ENCODE results near the gene REM2. TPM values are rescaled to one million over a fixed set of nuclear protein-coding genes. Genes with fewer than 3 reads are reported as not detected.
"Not testable (repeated sequence)": the region's sequence is repeated elsewhere in the genome, so short reads cannot be mapped to it uniquely, and the experiment has no call there.

The REM2 gene
- total RNA-seq, 1 donor from 2014 or later: 0.79 TPM

GRCh38 chr14:22910916-22911315 lies 27.9 kb downstream of the REM2 start:
- no peak for DNase-seq (ENCODE audit: low read depth)
- Histone ChIP-seq H4K20me1 (ENCODE audit: insufficient read depth, low read length) (peaks cover 10% of the 10 kb centered on the region), H3K27me3 (ENCODE audit: insufficient read depth, low read length) (no peaks in the 10 kb centered on the region), H3K4me2 (ENCODE audit: low read length) (no peak overlapping the region), H3K4me1 (ENCODE audit: insufficient read depth, low read length) (no peaks in the 10 kb centered on the region), H2AFZ (ENCODE audit: low read depth, low read length) (no peak overlapping the region), H3K79me2 (ENCODE audit: insufficient read depth, low read length) (peaks cover 49% of the 10 kb centered on the region), H3K4me3 (ENCODE audit: insufficient read depth, low read depth, low read length) (no peak overlapping the region), H3K36me3 (ENCODE audit: insufficient read depth, low read length) (peaks cover 21% of the 10 kb centered on the region), H3K9ac (ENCODE audit: low read length) (no peak overlapping the region), H3K27ac (ENCODE audit: low read depth, low read length) (no peak overlapping the region), H3K9me3 (ENCODE audit: insufficient read depth, low read depth, low read length) (no peaks in the 10 kb centered on the region)
- H3K9me3 Mint-ChIP-seq (ENCODE audit: unreplicated experiment): no peaks in the 10 kb centered on the region
- no peak for FAIRE-seq
- H3K4me3 Mint-ChIP-seq (ENCODE audit: unreplicated experiment): no peak overlapping the region
- H3K4me1 Mint-ChIP-seq (ENCODE audit: low read depth, unreplicated experiment): no peaks in the 10 kb centered on the region
- H3K27ac Mint-ChIP-seq (ENCODE audit: unreplicated experiment): no peak overlapping the region
- no peak for TF ChIP-seq CTCF (IDR thresholded peaks at IDR 0.05; ENCODE audit: insufficient read depth, low read depth, low read length)
- no peak for TF ChIP-seq EZH2 (IDR thresholded peaks at IDR 0.05; ENCODE audit: insufficient read depth, low read length)
- H3K36me3 Mint-ChIP-seq (ENCODE audit: low read depth, unreplicated experiment): peaks cover 8% of the 10 kb centered on the region
- no peaks in the 10 kb centered on the region for H3K27me3 Mint-ChIP-seq (ENCODE audit: low read depth, unreplicated experiment)

GRCh38 chr14:22914836-22915235 lies 31.8 kb downstream of the REM2 start:
- H3K27me3 Mint-ChIP-seq (ENCODE audit: low read depth, unreplicated experiment); FAIRE-seq; H3K9ac ChIP-seq (ENCODE audit: low read length); H3K9me3 ChIP-seq (ENCODE audit: insufficient read depth, low read depth, low read length); H3K27me3 ChIP-seq (ENCODE audit: insufficient read depth, low read length); H3K4me1 ChIP-seq (ENCODE audit: insufficient read depth, low read length); H3K4me3 ChIP-seq (ENCODE audit: insufficient read depth, low read depth, low read length); H4K20me1 ChIP-seq (ENCODE audit: insufficient read depth, low read length); H3K27ac ChIP-seq (ENCODE audit: low read depth, low read length); H3K4me2 ChIP-seq (ENCODE audit: low read length); H3K36me3 Mint-ChIP-seq (ENCODE audit: low read depth, unreplicated experiment); H3K4me3 Mint-ChIP-seq (ENCODE audit: unreplicated experiment); H3K36me3 ChIP-seq (ENCODE audit: insufficient read depth, low read length); H3K9me3 Mint-ChIP-seq (ENCODE audit: unreplicated experiment); H2AFZ ChIP-seq (ENCODE audit: low read depth, low read length); H3K27ac Mint-ChIP-seq (ENCODE audit: unreplicated experiment); DNase-seq (ENCODE audit: low read depth): not testable (repeated sequence)
- peaks cover 11% of the 10 kb centered on the region for H3K4me1 Mint-ChIP-seq (ENCODE audit: low read depth, unreplicated experiment)
- H3K79me2 ChIP-seq (ENCODE audit: insufficient read depth, low read length): peaks cover 67% of the 10 kb centered on the region

GRCh38 chr14:22915886-22916521 lies 33.0 kb downstream of the REM2 start:
- no peak for TF ChIP-seq CTCF (IDR thresholded peaks at IDR 0.05; ENCODE audit: insufficient read depth, low read depth, low read length)
- no peak for TF ChIP-seq EZH2 (IDR thresholded peaks at IDR 0.05; ENCODE audit: insufficient read depth, low read length)
- H3K79me2 ChIP-seq (ENCODE audit: insufficient read depth, low read length): peaks cover 63% of the 10 kb centered on the region
- Mint-ChIP-seq H3K36me3 (ENCODE audit: low read depth, unreplicated experiment) (peaks cover 9% of the 10 kb centered on the region), H3K27ac (ENCODE audit: unreplicated experiment) (no peak overlapping the region), H3K4me3 (ENCODE audit: unreplicated experiment) (no peak overlapping the region), H3K27me3 (ENCODE audit: low read depth, unreplicated experiment) (no peaks in the 10 kb centered on the region), H3K9me3 (ENCODE audit: unreplicated experiment) (no peaks in the 10 kb centered on the region), H3K4me1 (ENCODE audit: low read depth, unreplicated experiment) (peaks cover 11% of the 10 kb centered on the region)
- H3K9ac ChIP-seq (ENCODE audit: low read length): no peak overlapping the region
- no peaks in the 10 kb centered on the region for H3K27me3 ChIP-seq (ENCODE audit: insufficient read depth, low read length)
- DNase-seq (ENCODE audit: low read depth) (no peak), FAIRE-seq (no peak)
- H3K4me2 ChIP-seq (ENCODE audit: low read length): no peak overlapping the region
- peaks cover 13% of the 10 kb centered on the region for H3K36me3 ChIP-seq (ENCODE audit: insufficient read depth, low read length)
- H2AFZ ChIP-seq (ENCODE audit: low read depth, low read length): no peak overlapping the region
- H3K9me3 ChIP-seq (ENCODE audit: insufficient read depth, low read depth, low read length): no peaks in the 10 kb centered on the region
- no peak overlapping the region for H3K27ac ChIP-seq (ENCODE audit: low read depth, low read length)
- peaks cover 10% of the 10 kb centered on the region for H4K20me1 ChIP-seq (ENCODE audit: insufficient read depth, low read length)
- H3K4me1 ChIP-seq (ENCODE audit: insufficient read depth, low read length): peaks cover 4% of the 10 kb centered on the region
- H3K4me3 ChIP-seq (ENCODE audit: insufficient read depth, low read depth, low read length): no peak overlapping the region
